Measurements from ENCODE around the gene GRHL1.

The GRHL1 gene

DNA sequence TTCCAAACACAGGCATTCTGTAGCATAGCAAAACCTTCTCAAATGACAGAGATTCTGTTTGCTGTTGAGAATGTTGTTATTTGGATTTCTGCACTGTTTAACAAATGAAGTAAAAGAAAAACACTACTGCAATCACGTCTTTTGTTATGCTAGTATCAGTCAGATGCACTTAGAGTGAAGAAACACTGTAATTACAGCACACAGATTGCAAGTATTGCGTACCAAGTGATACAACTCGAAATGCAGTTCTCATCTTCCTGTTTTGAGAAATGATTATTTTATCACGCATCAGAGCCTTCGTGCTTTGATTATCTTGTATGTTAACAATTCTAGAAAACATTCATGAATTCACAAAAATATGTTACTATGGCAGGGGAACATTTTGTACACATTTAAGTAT lies 50.1 kb downstream of the GRHL1 start:
- no peaks in the 10 kb centered on the region for H3K36me3 ChIP-seq (ENCODE audit: control insufficient read depth, insufficient read depth, low read length)
- peaks cover 6% of the 10 kb centered on the region for H3K27me3 ChIP-seq (ENCODE audit: control insufficient read depth, insufficient read depth, low read length)
- H3K4me3 ChIP-seq (ENCODE audit: low read length), result no peak overlapping the region
- no peaks in the 10 kb centered on the region for H3K9me3 ChIP-seq (ENCODE audit: control insufficient read depth, low read length)
- H3K4me1 ChIP-seq (ENCODE audit: control insufficient read depth, insufficient read depth, low read length), result peaks cover 3% of the 10 kb centered on the region
- no peak overlapping the region for H3K9ac ChIP-seq (ENCODE audit: low read length)

GRCh38 chr2:10002109-10002508 lies 50.6 kb downstream of the GRHL1 start:
- H3K9ac ChIP-seq (ENCODE audit: low read length), result no peak overlapping the region
- H3K36me3 ChIP-seq (ENCODE audit: control insufficient read depth, insufficient read depth, low read length), result no peaks in the 10 kb centered on the region
- H3K9me3 ChIP-seq (ENCODE audit: control insufficient read depth, low read length), result no peaks in the 10 kb centered on the region
- H3K4me3 ChIP-seq (ENCODE audit: low read length), result no peak overlapping the region
- peaks cover 6% of the 10 kb centered on the region for H3K27me3 ChIP-seq (ENCODE audit: control insufficient read depth, insufficient read depth, low read length)
- H3K4me1 ChIP-seq (ENCODE audit: control insufficient read depth, insufficient read depth, low read length), result peaks cover 7% of the 10 kb centered on the region

DNA sequence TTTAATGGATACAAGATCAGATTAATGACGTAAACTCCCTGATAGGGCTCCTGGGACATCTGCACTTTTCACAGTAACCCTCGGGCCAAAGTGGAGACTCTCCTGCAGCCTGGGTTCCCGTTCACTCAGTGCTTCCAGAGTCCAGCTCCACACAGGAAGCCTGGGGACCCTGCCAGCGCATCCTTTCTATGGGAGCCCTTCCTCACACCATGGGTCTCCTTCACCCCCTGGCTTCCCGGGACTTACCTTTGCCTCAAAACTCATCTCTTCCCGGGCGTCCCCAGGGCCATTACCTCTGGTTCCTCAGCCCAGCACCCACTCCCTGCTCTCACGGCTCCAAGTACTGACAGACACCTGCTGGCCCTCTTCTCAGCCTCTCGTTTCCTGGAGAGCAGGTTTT lies 51.2 kb downstream of the GRHL1 start:
- Histone ChIP-seq H3K4me3 (ENCODE audit: low read length) (no peak overlapping the region), H3K9ac (ENCODE audit: low read length) (no peak overlapping the region), H3K9me3 (ENCODE audit: control insufficient read depth, low read length) (no peaks in the 10 kb centered on the region), H3K36me3 (ENCODE audit: control insufficient read depth, insufficient read depth, low read length) (no peaks in the 10 kb centered on the region), H3K27me3 (ENCODE audit: control insufficient read depth, insufficient read depth, low read length) (peaks cover 6% of the 10 kb centered on the region), H3K4me1 (ENCODE audit: control insufficient read depth, insufficient read depth, low read length) (peaks cover 7% of the 10 kb centered on the region)

DNA sequence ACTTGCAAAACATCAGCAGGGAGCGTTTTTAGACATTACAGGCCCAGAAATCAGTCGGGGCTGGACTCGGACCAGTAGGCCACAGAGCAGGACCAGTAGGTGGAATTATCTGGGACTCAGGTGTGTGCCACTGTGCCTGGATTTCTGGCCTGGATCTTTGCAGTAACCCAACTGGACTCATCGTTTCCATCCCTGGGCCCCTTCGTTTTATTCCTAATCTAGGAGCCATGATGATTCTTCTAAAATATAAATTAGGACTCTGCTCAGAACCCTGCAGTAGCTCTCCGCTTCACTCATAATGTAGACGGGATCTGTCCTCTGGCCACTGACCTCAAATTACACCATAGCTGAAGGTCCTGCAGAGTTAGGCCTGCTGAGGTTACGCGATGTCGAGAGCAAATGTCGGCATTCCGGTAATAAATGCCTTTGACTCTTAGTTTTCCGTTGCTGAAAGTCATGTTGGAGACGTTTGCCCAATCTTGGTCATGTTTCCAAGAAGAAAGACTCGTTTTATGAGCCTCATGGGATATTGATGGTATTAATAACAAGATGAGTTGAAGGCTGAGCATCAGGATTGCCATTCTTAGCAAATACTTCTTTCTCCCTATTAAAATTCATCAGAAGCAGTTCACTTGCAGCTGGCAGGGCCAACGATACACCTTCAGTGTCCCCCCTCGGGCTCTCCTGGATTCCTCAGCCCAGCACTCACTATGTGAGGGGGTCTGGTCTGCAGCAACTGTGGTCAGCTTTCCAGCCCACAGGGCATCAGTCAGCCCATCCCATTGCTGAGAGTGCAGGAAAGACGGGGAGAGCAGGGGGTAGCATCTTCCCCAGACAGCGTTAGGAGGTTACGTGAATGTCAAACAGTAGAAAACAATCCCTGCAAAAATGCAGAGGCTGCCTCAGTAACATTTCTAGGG lies 52.0 kb downstream of the GRHL1 start:
- no peaks in the 10 kb centered on the region for H3K9me3 ChIP-seq (ENCODE audit: control insufficient read depth, low read length)
- H3K36me3 ChIP-seq (ENCODE audit: control insufficient read depth, insufficient read depth, low read length), result no peaks in the 10 kb centered on the region
- no peak overlapping the region for H3K9ac ChIP-seq (ENCODE audit: low read length)
- H3K4me3 ChIP-seq (ENCODE audit: low read length), result no peak overlapping the region
- peaks cover 7% of the 10 kb centered on the region for H3K4me1 ChIP-seq (ENCODE audit: control insufficient read depth, insufficient read depth, low read length)
- peaks cover 6% of the 10 kb centered on the region for H3K27me3 ChIP-seq (ENCODE audit: control insufficient read depth, insufficient read depth, low read length)

GRCh38 chr2:10004401-10004800 lies 52.9 kb downstream of the GRHL1 start:
- H3K4me3 ChIP-seq (ENCODE audit: low read length), result no peak overlapping the region
- peaks cover 6% of the 10 kb centered on the region for H3K27me3 ChIP-seq (ENCODE audit: control insufficient read depth, insufficient read depth, low read length)
- H3K9me3 ChIP-seq (ENCODE audit: control insufficient read depth, low read length), result no peaks in the 10 kb centered on the region
- H3K9ac ChIP-seq (ENCODE audit: low read length), result no peak overlapping the region
- H3K36me3 ChIP-seq (ENCODE audit: control insufficient read depth, insufficient read depth, low read length), result no peaks in the 10 kb centered on the region
- peaks cover 11% of the 10 kb centered on the region for H3K4me1 ChIP-seq (ENCODE audit: control insufficient read depth, insufficient read depth, low read length)

DNA sequence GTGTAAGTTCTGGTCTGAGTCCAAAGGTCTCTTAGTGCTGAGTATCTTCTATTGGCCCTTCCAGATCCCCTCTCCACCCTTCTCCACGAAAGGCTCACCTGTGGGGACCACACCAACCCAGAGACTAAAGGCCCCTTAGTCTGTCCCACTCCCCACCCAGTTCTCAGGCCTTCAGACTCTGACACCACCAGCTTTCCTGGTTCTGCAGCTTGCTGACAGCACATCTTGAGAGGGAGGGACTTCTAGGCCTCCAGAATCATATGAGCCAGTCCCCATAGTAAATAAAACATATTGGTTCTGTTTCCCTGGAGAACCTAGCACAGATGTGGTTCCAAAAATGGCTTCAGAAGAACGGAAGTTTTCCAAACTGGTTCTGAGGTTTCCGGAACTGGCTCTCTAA lies 53.3 kb downstream of the GRHL1 start:
- Histone ChIP-seq H3K36me3 (ENCODE audit: control insufficient read depth, insufficient read depth, low read length) (no peaks in the 10 kb centered on the region), H3K27me3 (ENCODE audit: control insufficient read depth, insufficient read depth, low read length) (peaks cover 6% of the 10 kb centered on the region), H3K4me3 (ENCODE audit: low read length) (no peak overlapping the region)

GRCh38 chr2:10005461-10006235 lies 54.2 kb downstream of the GRHL1 start:
- H3K4me3 ChIP-seq (ENCODE audit: low read length), result no peak overlapping the region

More for the DNA sequence above, 53.3 kb downstream of the GRHL1 start:
- Histone ChIP-seq H3K4me1 (ENCODE audit: control insufficient read depth, insufficient read depth, low read length) (peaks cover 15% of the 10 kb centered on the region), H3K9me3 (ENCODE audit: control insufficient read depth, low read length) (no peaks in the 10 kb centered on the region), H3K9ac (ENCODE audit: low read length) (no peak overlapping the region)

DNA sequence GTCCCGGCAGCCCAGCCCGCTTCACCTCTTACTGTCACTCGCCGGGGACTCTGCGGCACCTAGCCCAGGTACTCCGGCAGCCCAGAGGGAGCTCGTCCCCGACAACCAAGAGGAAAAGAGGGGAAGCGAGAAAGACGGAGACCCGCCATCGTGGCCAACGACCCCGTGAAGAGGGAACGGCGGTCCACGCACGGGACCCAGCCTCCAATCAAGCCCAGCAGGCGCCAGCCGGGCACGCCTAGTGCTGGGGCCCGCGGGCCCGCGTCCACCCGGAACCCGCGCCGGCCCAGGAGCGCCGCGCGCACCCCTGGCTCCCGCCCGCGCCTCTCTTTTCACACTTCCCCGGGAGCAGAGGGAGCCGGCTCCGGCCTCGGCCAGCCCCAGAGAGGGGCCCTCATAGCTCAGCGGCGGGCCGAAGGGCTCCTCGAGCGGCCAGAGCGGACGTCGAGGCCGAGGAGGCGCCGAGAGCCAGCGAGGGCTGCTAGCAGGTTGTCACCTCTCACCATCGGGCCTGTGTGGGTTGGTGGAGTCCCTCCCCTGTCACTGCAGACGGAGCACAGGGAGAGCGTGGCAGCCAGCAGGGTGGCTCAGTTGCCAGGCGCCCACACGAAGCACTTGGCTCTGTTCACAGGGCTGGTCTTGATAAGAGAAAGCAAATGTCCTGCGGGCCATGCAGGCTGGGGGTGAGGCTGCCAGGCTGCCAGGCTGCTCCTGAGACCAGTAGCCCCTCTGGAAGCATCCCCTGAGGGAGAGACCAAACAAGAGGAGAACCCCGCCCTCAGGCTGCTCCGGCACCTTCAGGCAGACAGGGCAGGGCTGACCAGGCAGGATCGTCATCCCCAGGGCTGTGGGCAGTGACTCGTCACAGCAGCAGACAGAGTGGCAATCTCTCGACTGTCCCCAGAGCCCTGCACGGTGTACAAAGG lies 55.0 kb downstream of the GRHL1 start:
- H3K4me1 ChIP-seq (ENCODE audit: control insufficient read depth, insufficient read depth, low read length), result peaks cover 24% of the 10 kb centered on the region
- H3K9ac ChIP-seq (ENCODE audit: low read length), result no peak overlapping the region
- no peaks in the 10 kb centered on the region for H3K9me3 ChIP-seq (ENCODE audit: control insufficient read depth, low read length)
- peaks cover 6% of the 10 kb centered on the region for H3K27me3 ChIP-seq (ENCODE audit: control insufficient read depth, insufficient read depth, low read length)
- no peaks in the 10 kb centered on the region for H3K36me3 ChIP-seq (ENCODE audit: control insufficient read depth, insufficient read depth, low read length)
- no peak overlapping the region for H3K4me3 ChIP-seq (ENCODE audit: low read length)

More at GRCh38 chr2:10005461-10006235, 54.2 kb downstream of the GRHL1 start:
- Histone ChIP-seq H3K9ac (ENCODE audit: low read length) (no peak overlapping the region), H3K4me1 (ENCODE audit: control insufficient read depth, insufficient read depth, low read length) (peaks cover 23% of the 10 kb centered on the region), H3K36me3 (ENCODE audit: control insufficient read depth, insufficient read depth, low read length) (no peaks in the 10 kb centered on the region), H3K9me3 (ENCODE audit: control insufficient read depth, low read length) (no peaks in the 10 kb centered on the region), H3K27me3 (ENCODE audit: control insufficient read depth, insufficient read depth, low read length) (peaks cover 6% of the 10 kb centered on the region)

GRCh38 chr2:10007435-10007834 lies 55.9 kb downstream of the GRHL1 start:
- H3K4me3 ChIP-seq (ENCODE audit: low read length), result no peak overlapping the region
- H3K27me3 ChIP-seq (ENCODE audit: control insufficient read depth, insufficient read depth, low read length), result peaks cover 6% of the 10 kb centered on the region
- H3K4me1 ChIP-seq (ENCODE audit: control insufficient read depth, insufficient read depth, low read length), result peaks cover 24% of the 10 kb centered on the region
- no peaks in the 10 kb centered on the region for H3K9me3 ChIP-seq (ENCODE audit: control insufficient read depth, low read length)
- H3K36me3 ChIP-seq (ENCODE audit: control insufficient read depth, insufficient read depth, low read length), result no peaks in the 10 kb centered on the region
- H3K9ac ChIP-seq (ENCODE audit: low read length), result no peak overlapping the region

GRCh38 chr2:10007921-10008808 lies 56.7 kb downstream of the GRHL1 start:
- Histone ChIP-seq H3K27me3 (ENCODE audit: control insufficient read depth, insufficient read depth, low read length) (peaks cover 6% of the 10 kb centered on the region), H3K9ac (ENCODE audit: low read length) (no peak overlapping the region), H3K36me3 (ENCODE audit: control insufficient read depth, insufficient read depth, low read length) (no peaks in the 10 kb centered on the region), H3K9me3 (ENCODE audit: control insufficient read depth, low read length) (no peaks in the 10 kb centered on the region), H3K4me1 (ENCODE audit: control insufficient read depth, insufficient read depth, low read length) (peaks cover 24% of the 10 kb centered on the region), H3K4me3 (ENCODE audit: low read length) (no peak overlapping the region)

- H3K4me3 ChIP-seq (ENCODE audit: low read length), result no peak overlapping the region
- peaks cover 6% of the 10 kb centered on the region for H3K27me3 ChIP-seq (ENCODE audit: control insufficient read depth, insufficient read depth, low read length)
- H3K9ac ChIP-seq (ENCODE audit: low read length), result no peak overlapping the region
- no peaks in the 10 kb centered on the region for H3K36me3 ChIP-seq (ENCODE audit: control insufficient read depth, insufficient read depth, low read length)
- no peaks in the 10 kb centered on the region for H3K9me3 ChIP-seq (ENCODE audit: control insufficient read depth, low read length)
- H3K4me1 ChIP-seq (ENCODE audit: control insufficient read depth, insufficient read depth, low read length), result peaks cover 24% of the 10 kb centered on the region
Measured at GRCh38 chr2:10008809-10009176, 57.3 kb downstream of the GRHL1 start.
